Activated T-cell treated with anti-CD3 and anti-CD28 coated beads, Interleukin-2, amount 50 U/mL, for 72 hours (primary cell): Measurements from ENCODE around the gene GPC1. TPM values are rescaled to one million over a fixed set of nuclear protein-coding genes. Genes with fewer than 3 reads are reported as not detected.

Experiments used
- ATAC-seq, 2 donors: fragments of 150-1000 bp; cut with Tn5 transposase; replicated peaks in 1 of 2; 2 replicates each; pipeline ENCODE4 v1.10.0; 2021; ENCODE audit warnings: moderate library complexity in 2 of 2, mild to moderate bottlenecking in 1 of 2
- DNase-seq, 2 donors: peaks; one replicate each; pipeline ENCODE4 v3.0.0; 2021 to 2022; ENCODE audit warnings: mixed read lengths in 1 of 2
- H3K27ac Mint-ChIP-seq: one replicate; pipeline ENCODE4 v1.8.0; 2022; ENCODE audit warnings: mild to moderate bottlenecking, moderate library complexity, mixed read lengths
- H3K27me3 Mint-ChIP-seq: one replicate; pipeline ENCODE4 v1.8.0; 2022; ENCODE audit warnings: low read depth, mixed read lengths
- H3K36me3 Mint-ChIP-seq, 2 donors: one replicate each; pipeline ENCODE4 v1.8.0; 2022; ENCODE audit warnings: mixed read lengths in 2 of 2, mild to moderate bottlenecking in 1 of 2; ENCODE audit not compliant: insufficient read depth in 2 of 2
- H3K4me1 Mint-ChIP-seq: one replicate; pipeline ENCODE4 v1.8.0; 2022; ENCODE audit warnings: low read depth, mixed read lengths
- H3K4me3 Mint-ChIP-seq, 2 donors: one replicate each; pipeline ENCODE4 v1.8.0; 2022; ENCODE audit warnings: mild to moderate bottlenecking in 2 of 2, mixed read lengths in 2 of 2, moderate library complexity in 2 of 2
- H3K9me3 Mint-ChIP-seq, 2 donors: one replicate each; pipeline ENCODE4 v1.8.0; 2022; ENCODE audit warnings: mixed read lengths in 2 of 2
- total RNA-seq, 2 donors: library from RNA; stranded (reverse); gene quantifications; one replicate each; pipeline ENCODE4 v1.2.3, GENCODE V29; 2022

GPC1 gene
- total RNA-seq, 2 donors from 2014 or later, result 3.2 to 3.6 TPM

DNA sequence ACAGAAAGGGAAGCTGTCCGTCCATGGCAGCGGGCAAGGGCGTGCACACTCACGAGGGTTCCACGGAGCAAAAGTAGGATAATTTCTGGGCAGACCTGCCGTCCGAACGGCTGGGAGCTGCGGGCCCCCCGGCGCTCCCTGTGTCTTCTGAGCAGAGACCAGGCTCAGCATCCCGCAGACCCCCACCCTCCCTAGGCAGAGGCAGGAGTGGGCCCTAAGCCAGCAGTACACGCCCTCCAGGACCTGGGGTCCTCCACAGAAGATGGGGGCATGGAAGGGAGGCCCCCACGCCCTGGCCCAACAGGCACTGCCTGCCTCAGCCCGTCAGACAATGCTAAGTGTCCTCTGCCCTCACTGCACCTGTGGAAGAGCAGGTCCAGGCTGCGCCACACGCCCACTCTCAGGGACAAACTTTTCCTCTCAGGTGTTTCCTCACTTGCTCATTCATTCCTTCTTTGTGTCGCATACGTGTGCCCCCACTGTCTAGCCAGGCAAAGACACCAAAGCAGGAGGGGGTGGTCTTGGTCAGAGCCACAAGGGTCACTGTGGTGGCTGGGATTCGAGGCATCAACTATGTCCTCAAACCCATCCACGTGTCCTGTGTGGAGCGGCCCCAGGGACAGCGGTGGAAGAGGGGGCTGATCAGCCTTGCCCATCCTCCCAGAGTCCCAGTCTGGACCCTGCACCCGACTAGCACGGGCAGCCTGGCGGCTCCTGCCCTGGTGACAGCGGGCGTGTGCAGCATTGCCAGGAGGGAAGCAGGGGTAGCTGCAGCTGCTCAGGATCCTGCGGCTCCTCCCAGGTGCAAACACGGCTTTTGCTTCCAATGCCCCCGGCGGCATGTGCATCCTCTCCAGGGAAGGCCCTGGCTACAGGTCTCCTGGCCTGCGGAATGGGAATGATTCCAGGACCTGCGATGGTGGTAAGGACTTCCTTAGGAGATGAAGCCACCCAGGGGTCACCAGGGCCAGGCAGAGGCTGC is 2.4 kb upstream of the GPC1 start:
- ATAC-seq (no peak), DNase-seq (no peak)
- H3K9me3 Mint-ChIP-seq, result peaks cover 0 to 4% of the 10 kb centered on the region in 2 donors
- peaks cover 23% of the 10 kb centered on the region for H3K4me1 Mint-ChIP-seq
- peak overlapping the region; percentile 15 to 86 for H3K4me3 Mint-ChIP-seq
- H3K27me3 Mint-ChIP-seq, result peaks cover 36% of the 10 kb centered on the region
- H3K27ac Mint-ChIP-seq, result no peak overlapping the region
- H3K36me3 Mint-ChIP-seq, result no peaks in the 10 kb centered on the region

DNA sequence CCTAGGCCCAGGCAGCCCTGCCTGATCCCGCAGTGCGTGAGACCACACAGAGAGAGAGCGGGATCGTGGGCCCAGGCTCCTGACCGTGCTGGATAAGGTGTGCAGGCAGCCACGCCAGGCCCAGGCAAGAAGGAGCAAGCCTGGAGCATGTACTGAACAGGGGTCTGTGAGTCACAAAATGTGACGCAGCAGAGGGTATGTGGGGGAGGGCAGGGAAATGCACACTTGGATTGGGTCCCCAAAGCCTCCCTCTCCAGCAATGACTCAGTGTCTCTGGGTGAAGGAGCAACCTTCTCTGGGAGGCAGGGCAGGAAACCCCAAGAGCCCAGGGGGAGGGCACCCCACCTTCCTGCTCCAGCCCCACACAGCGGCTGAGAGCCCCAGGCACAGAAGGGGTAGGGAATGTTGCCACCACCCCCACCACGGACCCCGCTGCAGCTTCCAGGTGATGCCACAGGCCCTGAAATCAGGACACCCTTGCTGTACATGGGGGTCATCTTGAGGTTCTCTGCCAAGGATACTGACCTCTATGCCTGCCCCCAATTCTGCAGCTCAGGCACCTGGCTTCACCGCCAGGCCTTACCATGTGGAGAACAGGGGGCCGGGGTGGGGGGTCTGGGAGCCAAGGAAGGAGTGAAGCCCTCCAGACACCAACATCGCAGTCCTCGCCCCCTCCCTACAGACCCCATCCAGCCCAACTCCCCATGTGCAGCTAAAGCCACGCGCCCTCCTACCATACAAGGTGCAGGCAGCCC is 1.3 kb upstream of the GPC1 start:
- Mint-ChIP-seq H3K4me3 (peak overlapping the region; percentile 86 to 90), H3K36me3 (no peaks in the 10 kb centered on the region), H3K27ac (no peak overlapping the region), H3K9me3 (no peaks in the 10 kb centered on the region), H3K4me1 (peaks cover 12% of the 10 kb centered on the region), H3K27me3 (peaks cover 29% of the 10 kb centered on the region)
- ATAC-seq, result peak; percentile 7 to 25
- DNase-seq, result peak; percentile 25 to 43

DNA sequence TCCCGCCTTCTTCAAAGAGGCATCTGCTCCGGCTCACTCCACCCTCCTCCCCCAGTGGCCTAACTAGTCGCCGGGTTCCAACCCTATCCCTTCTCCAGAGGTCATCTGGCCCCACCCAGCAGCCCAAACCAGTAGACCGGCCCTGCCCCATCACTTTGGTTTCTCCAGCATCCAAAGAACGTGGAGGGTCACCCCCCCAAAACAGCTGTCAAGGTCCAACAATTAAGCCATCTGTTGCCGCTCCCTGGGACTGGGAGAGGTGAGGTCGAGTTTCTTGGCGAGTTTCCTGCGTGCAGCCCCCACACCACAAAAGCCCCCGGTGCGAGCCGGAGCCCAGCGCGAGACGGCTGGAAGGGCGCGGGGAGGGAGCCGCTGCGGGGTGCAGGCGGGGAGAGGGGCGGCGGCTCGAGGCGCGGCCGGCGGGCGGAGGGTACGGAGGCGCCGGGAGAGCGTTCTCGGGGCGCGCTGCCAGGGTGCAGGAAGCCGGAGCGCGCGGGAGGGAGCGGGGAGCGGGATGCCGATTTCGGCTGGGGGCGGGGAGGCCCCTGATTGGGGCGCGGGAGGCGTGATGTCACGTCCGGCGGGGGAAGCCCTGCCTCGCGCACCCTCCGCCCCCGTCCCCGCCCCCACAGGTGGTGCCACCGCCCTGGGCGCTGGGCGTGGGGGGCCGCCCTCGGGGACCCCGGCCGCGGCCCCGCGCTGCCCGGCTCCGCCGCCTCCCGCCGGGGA is 571 bp upstream of the GPC1 start:
- peak; percentile 75 to 77 for ATAC-seq
- H3K9me3 Mint-ChIP-seq, result no peaks in the 10 kb centered on the region
- DNase-seq, result peak; percentile 89 to 90
- peaks cover 12% of the 10 kb centered on the region for H3K4me1 Mint-ChIP-seq
- peaks cover 29% of the 10 kb centered on the region for H3K27me3 Mint-ChIP-seq
- peak overlapping the region; percentile 86 to 90 for H3K4me3 Mint-ChIP-seq
- H3K27ac Mint-ChIP-seq, result no peak overlapping the region
- no peaks in the 10 kb centered on the region for H3K36me3 Mint-ChIP-seq

DNA sequence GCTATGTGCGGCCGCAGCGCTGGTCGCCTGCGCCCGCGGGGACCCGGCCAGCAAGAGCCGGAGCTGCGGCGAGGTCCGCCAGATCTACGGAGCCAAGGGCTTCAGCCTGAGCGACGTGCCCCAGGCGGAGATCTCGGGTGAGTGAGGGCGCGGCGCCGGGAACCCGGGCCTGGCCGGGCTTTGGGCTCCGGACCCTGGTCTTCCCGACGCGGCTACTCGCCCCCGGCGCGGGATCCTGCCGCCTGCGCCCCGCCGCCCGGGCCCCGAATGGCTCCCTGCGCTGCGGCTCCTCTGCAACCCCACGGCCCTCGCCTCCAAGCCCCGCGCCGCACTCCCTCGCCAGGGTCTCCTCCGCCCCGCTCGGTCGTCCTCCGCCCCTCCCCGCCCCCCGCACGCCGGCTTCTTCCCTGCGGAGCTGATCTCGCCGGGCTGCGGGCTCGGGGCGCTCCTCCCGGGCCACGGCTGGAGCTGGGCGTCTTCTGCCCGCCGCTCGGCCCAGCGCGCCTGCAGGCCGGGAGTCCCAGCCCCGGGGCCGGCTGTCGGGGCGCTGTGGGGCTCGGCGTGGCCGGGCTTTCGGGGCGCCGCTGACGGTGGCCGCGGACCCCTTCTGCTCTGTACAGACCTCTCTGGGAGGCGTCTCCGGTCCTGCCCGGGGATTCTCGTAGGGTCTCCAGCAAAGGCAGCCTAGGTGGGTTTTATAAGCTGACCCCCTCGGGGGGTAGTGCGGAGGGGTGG is 652 bp downstream of the GPC1 start:
- Mint-ChIP-seq H3K4me1 (peaks cover 12% of the 10 kb centered on the region), H3K9me3 (no peaks in the 10 kb centered on the region), H3K4me3 (peak overlapping the region; percentile 63 to 67), H3K27ac (no peak overlapping the region), H3K27me3 (peaks cover 29% of the 10 kb centered on the region), H3K36me3 (no peaks in the 10 kb centered on the region)
- DNase-seq (peak in 1 of 2 donors; percentile 33), ATAC-seq (peak; percentile 9 to 11)

DNA sequence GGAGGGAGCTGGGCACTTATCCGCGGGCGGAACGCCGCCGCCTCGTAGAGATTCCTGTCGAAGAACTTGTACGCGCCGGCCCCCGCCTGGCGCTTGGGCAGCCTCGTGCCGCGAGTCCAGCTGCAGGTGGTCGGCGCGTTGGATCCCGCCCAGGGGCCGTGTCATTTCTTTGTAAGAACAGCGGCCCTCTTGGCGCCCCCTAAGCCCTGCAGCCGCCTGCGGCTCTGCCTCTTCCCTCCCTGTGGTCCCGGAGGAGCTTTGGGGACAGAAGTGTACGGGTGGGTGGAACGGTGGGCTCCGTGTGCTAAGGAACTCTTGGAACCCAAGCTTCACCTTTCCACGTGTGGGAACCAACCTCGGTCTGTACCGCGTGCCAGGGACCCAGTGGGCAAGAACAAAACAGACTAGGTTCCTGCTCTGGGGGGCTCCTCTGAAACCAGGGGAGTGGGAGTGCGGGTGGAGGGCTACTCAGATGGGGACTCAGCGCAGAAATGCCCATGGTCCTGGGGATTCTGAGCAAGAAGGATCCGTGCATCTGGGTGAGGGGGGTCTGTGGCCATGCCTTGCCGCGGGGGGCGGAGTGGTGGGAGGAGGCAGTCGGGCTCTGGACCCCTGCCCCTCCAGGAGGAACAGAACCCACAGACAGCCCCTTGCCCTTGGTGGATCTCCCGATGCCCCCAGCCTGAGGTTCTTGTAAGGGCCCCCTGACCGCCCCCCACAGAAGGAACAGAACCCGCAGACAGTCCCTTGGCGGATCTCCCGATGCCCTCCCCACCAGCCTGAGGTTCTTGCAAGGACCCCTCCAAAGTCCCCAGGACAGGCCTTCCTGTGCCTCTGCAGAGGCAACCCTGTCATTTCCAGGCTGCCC is 1.5 kb downstream of the GPC1 start:
- ATAC-seq, result no peak
- Mint-ChIP-seq H3K9me3 (no peaks in the 10 kb centered on the region), H3K4me1 (peaks cover 12% of the 10 kb centered on the region), H3K4me3 (peak overlapping the region; percentile 63 to 67), H3K27me3 (peaks cover 27% of the 10 kb centered on the region), H3K27ac (no peak overlapping the region), H3K36me3 (no peaks in the 10 kb centered on the region)
- DNase-seq, result no peak

DNA sequence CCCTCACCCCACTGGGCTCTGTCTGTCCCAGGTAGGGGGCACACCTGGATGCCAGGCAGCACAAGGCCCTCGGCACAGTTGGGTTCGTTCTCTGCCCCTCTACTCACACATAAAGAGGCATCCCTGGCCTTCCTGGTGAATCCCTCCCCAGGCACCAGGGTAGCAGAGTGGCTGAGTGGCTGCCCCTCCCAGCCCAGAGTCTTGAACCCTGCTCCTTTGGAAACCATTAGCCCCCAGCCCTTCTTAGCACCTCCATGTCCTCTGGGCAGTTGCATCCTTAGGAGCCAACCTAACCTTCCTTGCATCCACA is 2.0 kb downstream of the GPC1 start:
- DNase-seq (no peak), ATAC-seq (no peak)
- Mint-ChIP-seq H3K4me3 (peak overlapping the region in 1 of 2 donors; percentile 53), H3K36me3 (no peaks in the 10 kb centered on the region), H3K27me3 (peaks cover 21% of the 10 kb centered on the region), H3K9me3 (no peaks in the 10 kb centered on the region), H3K27ac (no peak overlapping the region), H3K4me1 (peaks cover 12% of the 10 kb centered on the region)

DNA sequence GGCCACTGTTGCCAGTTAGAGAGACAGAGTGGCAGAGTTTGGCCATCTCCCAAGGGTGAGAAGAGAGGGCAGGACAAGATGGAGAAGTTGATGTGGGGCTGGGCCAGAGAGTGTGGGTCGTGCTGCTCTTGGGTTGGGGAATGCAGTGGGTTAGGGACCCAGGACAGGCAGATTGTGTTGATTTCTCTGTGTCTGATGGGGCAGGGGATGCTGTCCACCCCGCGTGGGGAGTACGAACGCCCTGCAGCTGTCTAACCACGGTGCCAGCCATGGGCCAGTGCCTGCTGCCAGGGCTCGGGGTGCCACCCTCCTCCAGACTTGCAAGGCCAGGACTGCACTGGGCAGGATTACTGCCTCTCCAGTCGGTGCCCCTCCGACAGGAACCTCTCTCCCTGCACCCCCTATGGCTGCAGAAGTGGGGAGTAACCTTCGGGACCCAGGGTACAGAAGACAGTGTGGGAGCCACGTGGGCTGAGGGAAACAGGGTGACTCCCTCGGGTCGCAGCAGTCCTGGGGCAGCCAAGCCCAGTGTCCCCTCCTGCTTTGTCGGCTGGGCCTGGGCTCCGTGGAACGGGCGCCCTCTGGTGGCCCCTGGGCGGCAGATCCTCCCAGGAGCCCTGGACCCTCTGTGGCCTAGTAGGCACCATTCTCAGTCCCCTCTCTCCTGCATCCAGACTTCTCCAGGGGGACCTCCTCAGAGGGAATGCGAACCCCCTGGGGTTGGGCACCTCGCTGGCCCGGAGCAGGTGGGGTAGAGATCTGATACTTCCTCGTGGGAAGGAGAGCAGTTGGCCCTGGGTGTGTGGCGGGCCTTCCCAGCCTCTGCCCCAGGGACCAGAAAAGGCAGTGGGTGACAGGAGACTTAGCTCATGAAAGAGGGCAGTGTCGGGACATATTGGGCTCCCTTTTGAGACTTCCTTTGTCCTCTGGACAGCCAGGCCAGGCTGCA is 2.7 kb downstream of the GPC1 start:
- H3K27ac Mint-ChIP-seq, result no peak overlapping the region
- DNase-seq (peak; percentile 72 to 81), ATAC-seq (peak; percentile 42 to 47)
- H3K4me3 Mint-ChIP-seq, result peak overlapping the region in 1 of 2 donors; percentile 53
- peaks cover 12% of the 10 kb centered on the region for H3K4me1 Mint-ChIP-seq
- no peaks in the 10 kb centered on the region for H3K9me3 Mint-ChIP-seq
- H3K36me3 Mint-ChIP-seq, result no peaks in the 10 kb centered on the region
- peaks cover 14% of the 10 kb centered on the region for H3K27me3 Mint-ChIP-seq

DNA sequence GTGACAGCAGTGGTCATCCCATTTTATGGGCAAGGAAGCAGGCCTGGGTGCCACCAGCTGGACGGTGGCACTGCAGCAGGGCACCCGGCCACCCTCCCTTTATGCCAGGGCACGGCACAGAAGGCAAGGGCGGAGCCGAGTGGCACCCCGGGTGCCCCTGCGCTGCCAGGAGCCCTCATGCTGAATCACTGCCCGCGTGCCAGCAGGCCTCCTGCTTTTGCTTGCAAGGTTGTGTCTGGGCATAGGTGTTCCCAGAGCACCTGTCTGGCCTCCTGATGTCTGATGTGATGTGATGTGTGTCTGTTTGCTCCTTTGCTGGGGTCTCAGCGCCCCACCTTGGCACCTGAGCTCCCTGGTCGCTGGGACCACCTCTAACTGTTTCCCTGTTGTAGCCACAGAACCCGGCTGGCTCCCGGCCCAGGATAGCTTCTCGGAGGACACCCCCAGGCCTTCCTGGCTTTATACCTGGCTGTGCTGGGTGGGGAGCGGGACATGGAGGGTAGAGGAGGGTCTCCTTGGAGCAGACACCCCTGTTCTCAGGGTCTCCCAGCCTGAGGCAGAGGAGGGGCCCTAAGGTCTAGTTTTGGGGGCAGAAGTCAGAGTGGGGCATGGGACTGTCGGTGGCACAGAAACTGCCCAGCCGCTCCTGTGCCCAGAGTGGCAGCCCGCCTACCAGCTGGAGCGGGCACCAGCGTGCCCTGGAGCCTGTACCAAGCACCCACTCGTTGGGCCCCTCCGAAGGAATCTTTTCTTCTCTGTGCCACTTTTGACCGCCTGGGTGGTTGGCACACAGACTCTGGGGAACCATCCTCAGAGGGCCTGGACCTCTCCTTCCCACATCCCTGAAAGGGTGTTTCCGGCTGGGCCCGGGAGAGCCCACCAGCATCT is 3.6 kb downstream of the GPC1 start:
- Mint-ChIP-seq H3K4me3 (no peak overlapping the region), H3K27me3 (peaks cover 11% of the 10 kb centered on the region), H3K27ac (no peak overlapping the region), H3K9me3 (no peaks in the 10 kb centered on the region), H3K36me3 (no peaks in the 10 kb centered on the region), H3K4me1 (peaks cover 12% of the 10 kb centered on the region)
- ATAC-seq (no peak), DNase-seq (no peak)

DNA sequence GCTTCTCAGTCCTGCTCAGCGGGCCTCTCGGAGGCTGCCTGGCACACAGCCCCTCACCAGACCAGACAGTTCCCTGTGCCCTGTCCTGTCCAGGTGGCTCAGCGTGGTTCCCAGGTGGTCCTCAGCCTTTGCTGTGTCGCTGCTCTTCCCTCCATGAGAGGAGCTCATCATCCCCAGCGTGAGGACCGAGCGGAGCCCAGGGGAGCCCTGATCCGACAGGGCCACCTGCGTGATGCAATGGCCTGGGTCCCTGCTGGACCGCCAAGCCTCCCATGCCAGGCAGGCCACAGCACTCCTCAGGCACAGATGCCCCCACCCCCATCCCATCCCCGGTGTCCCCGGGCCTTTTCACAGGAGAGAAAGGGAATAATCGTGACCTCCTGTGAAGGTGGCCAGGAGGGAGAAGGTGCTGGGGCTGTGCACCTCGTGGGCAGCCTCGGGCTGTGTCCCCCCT is 4.3 kb downstream of the GPC1 start:
- no peak for ATAC-seq
- no peak overlapping the region for H3K4me3 Mint-ChIP-seq
- H3K27me3 Mint-ChIP-seq, result peaks cover 11% of the 10 kb centered on the region
- DNase-seq, result no peak
- H3K9me3 Mint-ChIP-seq, result no peaks in the 10 kb centered on the region
- no peak overlapping the region for H3K27ac Mint-ChIP-seq
- H3K4me1 Mint-ChIP-seq, result peaks cover 6% of the 10 kb centered on the region
- no peaks in the 10 kb centered on the region for H3K36me3 Mint-ChIP-seq

DNA sequence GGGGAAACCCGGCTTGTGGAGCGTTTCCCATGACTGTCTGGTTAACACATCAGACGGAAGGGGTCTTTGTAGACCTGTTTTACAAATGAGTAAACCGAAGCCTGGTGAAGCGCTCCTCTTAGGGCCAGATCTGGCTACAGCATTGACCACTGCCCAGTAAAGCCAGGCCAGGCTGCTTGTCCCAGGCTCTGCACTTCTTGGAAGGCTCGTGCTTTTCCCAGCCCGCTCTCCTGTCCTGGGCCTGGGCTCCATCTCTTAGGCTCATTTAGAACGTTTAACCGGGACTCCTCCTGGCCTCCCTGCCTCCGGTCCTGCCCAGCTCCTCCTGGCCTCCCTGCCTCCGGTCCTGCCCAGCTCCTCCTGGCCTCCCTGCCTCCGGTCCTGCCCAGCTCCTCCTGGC is 4.8 kb downstream of the GPC1 start:
- Mint-ChIP-seq H3K27ac (no peak overlapping the region), H3K4me1 (peaks cover 5% of the 10 kb centered on the region), H3K9me3 (no peaks in the 10 kb centered on the region), H3K4me3 (no peak overlapping the region), H3K36me3 (no peaks in the 10 kb centered on the region), H3K27me3 (peaks cover 11% of the 10 kb centered on the region)
- ATAC-seq, result no peak
- DNase-seq, result no peak
